ENCODE measurements around the gene HRH2. TPM values are rescaled to one million over a fixed set of nuclear protein-coding genes. Genes with fewer than 3 reads are reported as not detected.

Gene HRH2
- polyA plus RNA-seq, 3 donors from 2014 or later = 0.11 to 0.34 (median 0.14) TPM

GRCh38 chr5:175674731-175675346 lies 17.0 kb downstream of the HRH2 start:
- no peaks in the 10 kb centered on the region for H3K9me3 Mint-ChIP-seq
- H3K27ac Mint-ChIP-seq = no peak overlapping the region
- no peaks in the 10 kb centered on the region for H3K4me1 Mint-ChIP-seq
- no peaks in the 10 kb centered on the region for H3K36me3 Mint-ChIP-seq
- DNase-seq = no peak
- peaks cover 1 to 8% (median 6%) of the 10 kb centered on the region in 3 donors for H3K27me3 Mint-ChIP-seq (ENCODE audit: low read depth in 3 of 3)
- H3K4me3 Mint-ChIP-seq = no peak overlapping the region

DNA sequence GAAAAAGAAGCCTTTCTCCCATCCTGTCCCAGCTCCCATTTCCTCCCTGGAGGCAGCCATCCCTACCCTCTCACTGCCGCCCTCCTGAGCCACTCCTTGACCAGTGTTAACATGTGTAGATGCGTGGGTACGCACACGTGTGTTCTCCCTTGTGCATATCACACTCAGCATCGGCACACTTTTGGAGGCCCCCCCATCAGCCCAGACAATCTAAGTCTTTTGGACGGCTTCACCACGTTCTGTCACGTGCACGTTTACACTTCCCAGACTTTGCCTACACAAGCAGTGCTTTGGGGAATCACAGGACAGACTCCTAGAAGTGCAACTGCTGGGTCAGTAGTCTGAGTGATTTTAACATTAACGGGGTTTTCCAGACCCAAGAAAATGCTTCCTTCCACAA lies 18.0 kb downstream of the HRH2 start:
- Mint-ChIP-seq H3K9me3 (no peaks in the 10 kb centered on the region), H3K4me1 (no peaks in the 10 kb centered on the region), H3K36me3 (no peaks in the 10 kb centered on the region), H3K27me3 (ENCODE audit: low read depth in 3 of 3) (peaks cover 1 to 9% (median 8%) of the 10 kb centered on the region in 3 donors), H3K4me3 (no peak overlapping the region), H3K27ac (no peak overlapping the region)
- DNase-seq = no peak

DNA sequence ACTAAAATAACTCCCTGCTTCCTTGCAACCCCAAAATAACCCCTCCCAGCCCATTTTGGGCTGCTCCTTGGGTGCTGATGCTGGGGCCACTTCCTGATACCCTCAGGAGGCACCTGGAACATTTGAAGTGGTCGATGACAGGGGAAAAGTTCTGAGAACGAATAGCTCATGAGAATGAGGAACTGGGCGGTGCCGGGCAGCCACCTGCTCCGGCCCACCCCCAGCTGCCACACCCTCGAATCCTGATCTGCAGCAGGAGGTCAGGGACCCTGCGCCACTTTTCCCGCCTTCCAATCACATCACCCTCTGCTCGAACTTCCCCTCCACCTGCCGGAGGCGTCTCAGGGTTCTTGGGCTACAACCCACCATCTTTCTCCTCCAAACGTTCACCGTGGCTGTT lies 19.7 kb downstream of the HRH2 start:
- no peaks in the 10 kb centered on the region for H3K9me3 Mint-ChIP-seq
- H3K36me3 Mint-ChIP-seq = no peaks in the 10 kb centered on the region
- H3K27ac Mint-ChIP-seq = no peak overlapping the region
- no peak overlapping the region for H3K4me3 Mint-ChIP-seq
- DNase-seq = no peak
- H3K4me1 Mint-ChIP-seq = no peaks in the 10 kb centered on the region
- peaks cover 1 to 9% (median 8%) of the 10 kb centered on the region in 3 donors for H3K27me3 Mint-ChIP-seq (ENCODE audit: low read depth in 3 of 3)

GRCh38 chr5:175678074-175678473 lies 20.2 kb downstream of the HRH2 start:
- no peaks in the 10 kb centered on the region for H3K4me1 Mint-ChIP-seq
- no peak overlapping the region for H3K27ac Mint-ChIP-seq
- no peaks in the 10 kb centered on the region for H3K9me3 Mint-ChIP-seq
- no peak for DNase-seq
- no peaks in the 10 kb centered on the region for H3K36me3 Mint-ChIP-seq
- peaks cover 1 to 9% (median 8%) of the 10 kb centered on the region in 3 donors for H3K27me3 Mint-ChIP-seq (ENCODE audit: low read depth in 3 of 3)
- no peak overlapping the region for H3K4me3 Mint-ChIP-seq

GRCh38 chr5:175679411-175679810 lies 21.5 kb downstream of the HRH2 start:
- Mint-ChIP-seq H3K36me3 (no peaks in the 10 kb centered on the region), H3K9me3 (no peaks in the 10 kb centered on the region), H3K4me1 (no peaks in the 10 kb centered on the region), H3K4me3 (no peak overlapping the region), H3K27me3 (ENCODE audit: low read depth in 3 of 3) (peaks cover 3 to 7% (median 6%) of the 10 kb centered on the region in 3 donors), H3K27ac (no peak overlapping the region)
- DNase-seq = no peak

DNA sequence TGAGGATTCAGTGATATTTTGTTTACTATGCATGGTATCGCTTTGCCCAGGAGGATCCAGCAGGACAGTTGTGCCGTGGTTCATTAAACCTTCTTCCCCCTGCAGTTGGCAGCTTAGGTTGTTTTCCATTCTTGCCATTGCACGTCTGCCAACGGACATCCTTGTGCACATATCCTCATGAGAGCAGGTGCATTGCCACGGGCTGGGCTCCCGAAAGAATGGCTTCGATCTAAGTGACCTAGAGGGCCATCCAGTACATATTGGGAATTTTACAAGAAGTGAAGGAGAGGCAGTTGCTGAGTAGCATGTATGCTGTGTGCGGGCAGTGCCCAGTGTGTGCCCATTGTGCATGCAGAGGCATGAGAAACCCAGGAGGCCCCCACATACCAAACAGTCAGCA lies 22.1 kb downstream of the HRH2 start:
- no peak overlapping the region for H3K27ac Mint-ChIP-seq
- no peaks in the 10 kb centered on the region for H3K4me1 Mint-ChIP-seq
- peaks cover 5 to 7% (median 6%) of the 10 kb centered on the region in 3 donors for H3K27me3 Mint-ChIP-seq (ENCODE audit: low read depth in 3 of 3)
- no peaks in the 10 kb centered on the region for H3K9me3 Mint-ChIP-seq
- DNase-seq = no peak
- H3K36me3 Mint-ChIP-seq = no peaks in the 10 kb centered on the region
- no peak overlapping the region for H3K4me3 Mint-ChIP-seq

- H3K4me1 Mint-ChIP-seq = no peaks in the 10 kb centered on the region
- no peak overlapping the region for H3K27ac Mint-ChIP-seq
- no peak overlapping the region for H3K4me3 Mint-ChIP-seq
- peaks cover 5 to 7% (median 6%) of the 10 kb centered on the region in 3 donors for H3K27me3 Mint-ChIP-seq (ENCODE audit: low read depth in 3 of 3)
- H3K9me3 Mint-ChIP-seq = no peaks in the 10 kb centered on the region
- no peak for DNase-seq
- no peaks in the 10 kb centered on the region for H3K36me3 Mint-ChIP-seq
Observed at GRCh38 chr5:175680463-175680862, 22.6 kb downstream of the HRH2 start.

DNA sequence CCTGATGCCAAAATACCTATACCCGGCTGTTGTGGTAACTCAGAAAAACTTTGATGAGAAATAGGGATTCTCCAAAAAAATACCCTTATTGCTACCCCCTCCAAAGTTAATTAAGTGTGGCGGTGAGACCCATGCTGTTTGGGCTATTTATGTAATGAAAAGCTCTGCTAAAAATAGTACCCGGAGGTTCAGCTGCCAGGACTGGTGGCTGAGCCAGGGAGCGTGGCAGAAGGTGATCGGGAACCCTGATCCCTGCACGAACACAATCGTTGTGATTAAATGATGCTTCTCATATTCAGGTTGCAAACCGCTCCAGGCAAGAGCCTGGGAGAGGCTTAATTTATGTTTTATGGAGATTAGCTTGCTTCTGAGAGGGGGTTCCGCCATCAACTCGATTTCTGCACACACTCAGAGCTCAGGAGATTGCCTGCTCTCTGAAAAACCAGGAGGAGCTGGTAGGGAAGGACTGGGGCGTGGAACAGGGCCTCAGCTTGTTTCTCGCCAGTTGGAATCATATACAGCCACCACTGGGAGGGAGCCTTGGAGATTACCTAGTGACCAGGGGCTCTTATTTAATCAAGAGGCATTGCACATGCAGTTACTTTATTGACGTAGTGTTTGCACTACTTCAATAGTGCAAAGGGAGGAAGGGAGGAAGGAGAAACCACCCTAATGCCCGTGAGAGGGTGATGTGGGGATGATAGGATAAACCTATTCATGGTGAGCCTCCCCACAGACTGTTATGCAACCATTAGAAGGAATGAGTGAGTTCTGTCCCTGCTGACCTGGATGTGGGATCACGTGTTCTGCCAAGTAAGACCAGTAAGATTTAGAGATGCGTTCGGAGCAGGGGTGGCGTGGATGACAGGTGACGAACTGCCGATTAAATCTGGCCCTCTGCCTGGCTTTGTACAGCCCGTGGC lies 23.4 kb downstream of the HRH2 start:
- no peaks in the 10 kb centered on the region for H3K9me3 Mint-ChIP-seq
- no peaks in the 10 kb centered on the region for H3K36me3 Mint-ChIP-seq
- no peak overlapping the region for H3K4me3 Mint-ChIP-seq
- no peak for DNase-seq
- no peaks in the 10 kb centered on the region for H3K4me1 Mint-ChIP-seq
- H3K27ac Mint-ChIP-seq = no peak overlapping the region
- peaks cover 5 to 7% (median 6%) of the 10 kb centered on the region in 3 donors for H3K27me3 Mint-ChIP-seq (ENCODE audit: low read depth in 3 of 3)

DNA sequence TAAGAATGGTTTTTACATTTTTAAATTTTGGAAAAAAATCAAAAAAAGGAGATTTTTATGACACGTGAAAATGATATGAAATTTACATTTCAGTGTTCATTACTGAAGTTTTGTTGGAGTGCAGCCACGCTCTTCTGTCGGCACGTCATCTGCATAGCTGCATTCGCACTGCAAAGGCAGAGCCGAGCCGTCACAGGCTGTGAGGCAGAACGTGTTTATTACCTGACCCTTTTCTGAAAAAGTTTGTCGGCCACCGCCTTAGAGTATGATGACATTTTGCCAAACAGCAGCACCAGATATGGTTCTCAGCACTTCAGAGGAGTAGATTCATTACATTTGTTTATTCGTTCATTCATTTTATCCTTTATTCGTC lies 24.1 kb downstream of the HRH2 start:
- Mint-ChIP-seq H3K4me1 (no peaks in the 10 kb centered on the region), H3K4me3 (no peak overlapping the region), H3K27me3 (ENCODE audit: low read depth in 3 of 3) (peaks cover 4 to 5% (median 5%) of the 10 kb centered on the region in 3 donors), H3K36me3 (no peaks in the 10 kb centered on the region), H3K27ac (no peak overlapping the region), H3K9me3 (no peaks in the 10 kb centered on the region)
- no peak for DNase-seq

DNA sequence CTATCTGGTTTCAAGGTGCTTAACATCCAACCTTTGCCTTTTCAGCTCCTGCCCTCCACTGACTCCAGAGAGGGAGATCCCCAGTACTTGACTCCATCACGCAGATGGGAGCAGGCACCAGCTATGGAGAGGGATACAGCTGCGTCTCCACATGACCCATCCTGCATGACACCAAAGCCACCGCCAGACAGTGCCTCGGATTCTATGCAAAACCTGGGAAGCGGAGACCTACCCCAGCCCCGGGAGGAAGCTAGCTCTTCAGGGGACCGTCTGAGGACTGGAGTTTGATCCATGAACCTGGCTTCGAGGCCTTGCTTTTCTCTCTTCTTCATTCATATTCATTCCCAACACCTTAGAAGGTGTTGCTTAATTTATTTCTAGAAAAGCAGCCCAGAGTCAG lies 24.8 kb downstream of the HRH2 start:
- Mint-ChIP-seq H3K4me3 (no peak overlapping the region), H3K4me1 (no peaks in the 10 kb centered on the region), H3K9me3 (no peaks in the 10 kb centered on the region), H3K27me3 (ENCODE audit: low read depth in 3 of 3) (peaks cover 2 to 5% (median 5%) of the 10 kb centered on the region in 3 donors), H3K27ac (no peak overlapping the region), H3K36me3 (no peaks in the 10 kb centered on the region)
- DNase-seq = no peak

DNA sequence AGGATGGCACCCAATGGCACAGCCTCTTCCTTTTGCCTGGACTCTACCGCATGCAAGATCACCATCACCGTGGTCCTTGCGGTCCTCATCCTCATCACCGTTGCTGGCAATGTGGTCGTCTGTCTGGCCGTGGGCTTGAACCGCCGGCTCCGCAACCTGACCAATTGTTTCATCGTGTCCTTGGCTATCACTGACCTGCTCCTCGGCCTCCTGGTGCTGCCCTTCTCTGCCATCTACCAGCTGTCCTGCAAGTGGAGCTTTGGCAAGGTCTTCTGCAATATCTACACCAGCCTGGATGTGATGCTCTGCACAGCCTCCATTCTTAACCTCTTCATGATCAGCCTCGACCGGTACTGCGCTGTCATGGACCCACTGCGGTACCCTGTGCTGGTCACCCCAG lies 25.4 kb downstream of the HRH2 start:
- Mint-ChIP-seq H3K27me3 (ENCODE audit: low read depth in 3 of 3) (peaks cover 0 to 5% (median 5%) of the 10 kb centered on the region in 3 donors), H3K27ac (no peak overlapping the region), H3K4me1 (no peaks in the 10 kb centered on the region), H3K4me3 (no peak overlapping the region), H3K36me3 (no peaks in the 10 kb centered on the region), H3K9me3 (no peaks in the 10 kb centered on the region)
- DNase-seq = no peak

DNA sequence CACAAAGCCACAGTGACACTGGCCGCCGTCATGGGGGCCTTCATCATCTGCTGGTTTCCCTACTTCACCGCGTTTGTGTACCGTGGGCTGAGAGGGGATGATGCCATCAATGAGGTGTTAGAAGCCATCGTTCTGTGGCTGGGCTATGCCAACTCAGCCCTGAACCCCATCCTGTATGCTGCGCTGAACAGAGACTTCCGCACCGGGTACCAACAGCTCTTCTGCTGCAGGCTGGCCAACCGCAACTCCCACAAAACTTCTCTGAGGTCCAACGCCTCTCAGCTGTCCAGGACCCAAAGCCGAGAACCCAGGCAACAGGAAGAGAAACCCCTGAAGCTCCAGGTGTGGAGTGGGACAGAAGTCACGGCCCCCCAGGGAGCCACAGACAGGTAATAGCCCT lies 26.1 kb downstream of the HRH2 start:
- no peak for DNase-seq
- peaks cover 2 to 5% (median 5%) of the 10 kb centered on the region in 3 donors for H3K27me3 Mint-ChIP-seq (ENCODE audit: low read depth in 3 of 3)
- no peak overlapping the region for H3K4me3 Mint-ChIP-seq
- H3K36me3 Mint-ChIP-seq = no peaks in the 10 kb centered on the region
- H3K9me3 Mint-ChIP-seq = no peaks in the 10 kb centered on the region
- H3K27ac Mint-ChIP-seq = no peak overlapping the region
- no peaks in the 10 kb centered on the region for H3K4me1 Mint-ChIP-seq

DNA sequence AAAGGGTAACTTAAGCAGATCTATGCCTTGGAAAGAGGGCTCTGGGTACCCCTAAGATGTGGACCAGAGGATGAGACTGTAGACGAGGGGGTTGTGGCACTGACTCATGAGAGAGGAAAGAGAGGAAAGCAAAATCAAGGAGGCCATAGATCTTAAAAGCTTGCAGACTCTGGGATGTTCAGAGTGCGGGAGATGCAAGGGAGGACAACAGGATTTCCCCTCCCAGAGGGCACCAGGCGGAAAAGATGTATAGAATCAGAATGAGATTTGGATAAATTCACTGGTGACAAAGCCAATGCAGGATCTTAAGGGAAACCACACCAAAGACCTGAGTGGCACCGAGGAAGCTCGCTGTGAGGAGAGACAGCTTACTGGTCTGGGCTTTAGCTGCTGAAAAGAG lies 27.1 kb downstream of the HRH2 start:
- Mint-ChIP-seq H3K9me3 (no peaks in the 10 kb centered on the region), H3K27ac (no peak overlapping the region), H3K27me3 (ENCODE audit: low read depth in 3 of 3) (peaks cover 2 to 5% (median 4%) of the 10 kb centered on the region in 3 donors), H3K4me1 (no peaks in the 10 kb centered on the region), H3K36me3 (no peaks in the 10 kb centered on the region), H3K4me3 (no peak overlapping the region)
- DNase-seq = no peak

- H3K4me1 Mint-ChIP-seq = peaks cover 0 to under 1% of the 10 kb centered on the region in 2 donors
- H3K36me3 Mint-ChIP-seq = no peaks in the 10 kb centered on the region
- no peak for DNase-seq
- H3K27ac Mint-ChIP-seq = no peak overlapping the region
- H3K9me3 Mint-ChIP-seq = no peaks in the 10 kb centered on the region
- no peak overlapping the region for H3K4me3 Mint-ChIP-seq
- peaks cover 2 to 7% (median 5%) of the 10 kb centered on the region in 3 donors for H3K27me3 Mint-ChIP-seq (ENCODE audit: low read depth in 3 of 3)
Observed at GRCh38 chr5:175685701-175686350, 28.0 kb downstream of the HRH2 start.

Measured in immature natural killer cell (primary cell).